ENCODE measurements around the gene ST7L.
A peak's percentile ranks its signal among the peaks of the same experiment; 100 is the strongest.

Gene ST7L

GRCh38 chr1:112618114-112618720 lies 724 bp downstream of the ST7L start:
- no peak for DNase-seq

- no peak for DNase-seq
Measured at GRCh38 chr1:112614460-112615065, 4.4 kb downstream of the ST7L start.

- no peak for DNase-seq
Measured at GRCh38 chr1:112605633-112606327, 13.2 kb downstream of the ST7L start.

GRCh38 chr1:112603541-112603940 lies 15.4 kb downstream of the ST7L start:
- no peak for DNase-seq

GRCh38 chr1:112603012-112603411 lies 15.9 kb downstream of the ST7L start:
- no peak for DNase-seq

GRCh38 chr1:112599477-112599876 lies 19.5 kb downstream of the ST7L start:
- DNase-seq, result no peak

GRCh38 chr1:112594208-112594876 lies 24.6 kb downstream of the ST7L start:
- DNase-seq, result peak; percentile 70

- DNase-seq, result no peak
Measured at GRCh38 chr1:112589766-112590165, 29.2 kb downstream of the ST7L start.

- no peak for DNase-seq
Measured at GRCh38 chr1:112583366-112583765, 35.6 kb downstream of the ST7L start.

- no peak for DNase-seq
Measured at GRCh38 chr1:112581586-112582192, 37.3 kb downstream of the ST7L start.

GRCh38 chr1:112579801-112580510 lies 39.0 kb downstream of the ST7L start:
- no peak for DNase-seq

- DNase-seq, result no peak
Measured at GRCh38 chr1:112576240-112576639, 42.7 kb downstream of the ST7L start.

- DNase-seq, result no peak
Measured at GRCh38 chr1:112575154-112575804, 43.7 kb downstream of the ST7L start.

GRCh38 chr1:112565800-112566199 lies 53.1 kb downstream of the ST7L start:
- no peak for DNase-seq

- no peak for DNase-seq
Measured at GRCh38 chr1:112564081-112564480, 54.9 kb downstream of the ST7L start.

- no peak for DNase-seq
Measured at GRCh38 chr1:112563341-112563740, 55.6 kb downstream of the ST7L start.

GRCh38 chr1:112558634-112559033 lies 60.3 kb downstream of the ST7L start:
- no peak for DNase-seq

- no peak for DNase-seq
Measured at GRCh38 chr1:112557385-112557784, 61.6 kb downstream of the ST7L start.

GRCh38 chr1:112554411-112554810 lies 64.5 kb downstream of the ST7L start:
- no peak for DNase-seq

GRCh38 chr1:112549590-112549989 lies 69.4 kb downstream of the ST7L start:
- no peak for DNase-seq

- DNase-seq, result no peak
Measured at GRCh38 chr1:112548547-112548946, 70.4 kb downstream of the ST7L start.

- DNase-seq, result no peak
Measured at GRCh38 chr1:112546076-112546475, 72.9 kb downstream of the ST7L start.
